GM12878 (cell line): Measurements from ENCODE around the gene HIRIP3. TPM values are rescaled to one million over a fixed set of nuclear protein-coding genes. Genes with fewer than 3 reads are reported as not detected.

Source experiments
- ATAC-seq: fragments of 200-7000 bp; cut with Tn5 transposase; 3 replicates; pipeline ENCODE4 v1.9.1; 2020; ENCODE audit warnings: mild to moderate bottlenecking, moderate library complexity
- BruUV-seq: library from RNA; stranded (reverse); fragments of 400-500 nt; replicated peaks from 2 replicates; lab custom pipeline; 2021; lab: Mats Ljungman, UMichigan
- CTCF ChIA-PET: fragments of 300-600 bp; sonication (Branson Sonifier 250); formaldehyde crosslinking; extraction: SDS; loops from one replicate; lab custom pipeline; 2021; ENCODE audit warnings: inconsistent platforms; lab: Yijun Ruan, JAX
- POLR2A ChIA-PET: fragments of 350-600 bp; formaldehyde crosslinking; extraction: SDS; loops from one replicate; lab custom pipeline; 2021; ENCODE audit warnings: inconsistent platforms; lab: Charles Lee
- RAD21 ChIA-PET: fragments of 300-600 bp; sonication (Branson Sonifier 250); formaldehyde crosslinking; loops from one replicate; lab custom pipeline; 2023; ENCODE audit warnings: antibody characterized with exemption; ENCODE audit not compliant: unreplicated experiment; lab: Charles Lee
- SMC1A ChIA-PET: fragments of 300-600 bp; sonication (Branson Sonifier 250); formaldehyde crosslinking; loops from one replicate; lab custom pipeline; 2023; ENCODE audit not compliant: unreplicated experiment, uncharacterized antibody; lab: Charles Lee
- DNase-seq: peaks from one replicate; pipeline ENCODE4 v3.0.0-alpha.2; 2011; ENCODE audit warnings: low read depth, low spot score
- FAIRE-seq: peaks from 3 replicates; lab custom pipeline; 2011; peaks lifted over from hg19 to GRCh38; lab: Jason Lieb, UNC
- H2AFZ ChIP-seq: 2 replicates; pipeline ENCODE4 v1.6.0; 2011; ENCODE audit warnings: low read depth, low read length, control low read depth; ENCODE audit not compliant: control insufficient read depth
- H3K27ac ChIP-seq: 2 replicates; pipeline ENCODE4 v1.5.1; 2011; ENCODE audit warnings: control low read depth; ENCODE audit not compliant: control insufficient read depth, insufficient read depth
- H3K27me3 ChIP-seq, 2 experiments: replicated peaks in 1 of 2; 2 replicates each; pipeline versions ENCODE4 v1.6.0 to v1.6.1; 2011; ENCODE audit warnings: low read length in 1 of 2; ENCODE audit not compliant: control insufficient read depth in 2 of 2, insufficient read depth in 2 of 2
- H3K36me3 ChIP-seq, 2 experiments: 2 replicates each; pipeline ENCODE4 v1.5.1; 2011; ENCODE audit warnings: low read length in 1 of 2; ENCODE audit not compliant: control insufficient read depth in 2 of 2, insufficient read depth in 2 of 2
- H3K4me1 ChIP-seq: 2 replicates; pipeline ENCODE4 v1.6.1; 2011; ENCODE audit warnings: mild to moderate bottlenecking, low read length, moderate library complexity, mixed read lengths; ENCODE audit not compliant: control insufficient read depth, insufficient read depth
- H3K4me2 ChIP-seq: 2 replicates; pipeline ENCODE4 v1.6.0; 2011; ENCODE audit warnings: control low read depth; ENCODE audit not compliant: control insufficient read depth, insufficient read depth
- H3K4me3 ChIP-seq: fragments of 200-600 bp; sonication (generic); 2 replicates; pipeline ENCODE4 v1.5.1; 2016
- H3K79me2 ChIP-seq: 2 replicates; pipeline ENCODE4 v1.6.0; 2011; ENCODE audit warnings: low read length; ENCODE audit not compliant: control insufficient read depth, insufficient read depth
- H3K9ac ChIP-seq: 2 replicates; pipeline ENCODE4 v1.8.0; 2011; ENCODE audit warnings: low read length, control low read depth, mixed read lengths; ENCODE audit not compliant: control insufficient read depth, insufficient read depth
- H3K9me3 ChIP-seq: replicated peaks from 3 replicates; pipeline ENCODE4 v1.5.1; 2011; ENCODE audit warnings: mild to moderate bottlenecking, low read length; ENCODE audit not compliant: control insufficient read depth, insufficient read depth
- H4K20me1 ChIP-seq: 2 replicates; pipeline ENCODE4 v1.6.0; 2011; ENCODE audit not compliant: control insufficient read depth, insufficient read depth
- FOXK2 ChIP-seq: fragments of 450-650 bp; IDR thresholded peaks from 2 replicates; pipeline ENCODE4 v1.6.1; 2017; ENCODE audit warnings: mild to moderate bottlenecking, moderate library complexity
- RAD21 ChIP-seq: IDR thresholded peaks from 2 replicates; pipeline ENCODE4 v1.6.1; 2011; ENCODE audit warnings: mild to moderate bottlenecking, low read depth, low read length, moderate library complexity; ENCODE audit not compliant: insufficient read depth
- SMARCA5 ChIP-seq: fragments of 450-650 bp; IDR thresholded peaks from 2 replicates; pipeline ENCODE4 v1.6.1; 2017; ENCODE audit warnings: mild to moderate bottlenecking
- WGBS: methylation state at CpG from one replicate; pipeline ENCODE4 v1.1.6; 2016; ENCODE audit warnings: low lambda C conversion rate; ENCODE audit not compliant: insufficient replicate concordance, insufficient coverage; ENCODE audit errors: missing lambda C conversion rate; 5-methylcytosine and 5-hydroxymethylcytosine counted together
- in situ Hi-C: fragments of 300-500 bp; cut with MboI; formaldehyde crosslinking; loops from 9 replicates; pipeline ENCODE4 v1.14.3; 2018; ENCODE audit warnings: mixed read lengths
- intact Hi-C: fragments of 100-400 bp; cut with micrococcal nuclease; formaldehyde crosslinking; loops from one replicate; pipeline ENCODE4 v1.14.2; 2022; ENCODE audit not compliant: unreplicated experiment
- polyA plus RNA-seq, 11 experiments: library from polyadenylated mRNA; depleted of rRNA in 4 of 11; unstranded in 6 of 11; stranded (reverse) in 5 of 11; fragments of >200 nt; fragmentation: Nextera tagmentation in 4 of 11; fragmentation: Illumina TruSeq in 1 of 11; extraction: Ambion mirVana in 4 of 11; extraction: Trizol in 1 of 11; gene quantifications; 1 replicate in 1 of 11; 2 replicates in 10 of 11; pipeline versions ENCODE4 v1.2.1 to v1.2.3, GENCODE V29; 2011 to 2016; ENCODE audit warnings: inconsistent platforms in 2 of 11, missing spikeins in 2 of 11, low read depth in 1 of 11
- total RNA-seq, 4 experiments: library from RNA; depleted of rRNA in 3 of 4; stranded (reverse); fragments of >200 nt in 3 of 4; fragmentation: Illumina TruSeq in 1 of 4; extraction: Trizol in 1 of 4; gene quantifications; 2 replicates each; pipeline versions ENCODE4 v1.2.1 to v1.2.3, GENCODE V29; 2013 to 2021
- TF ChIP-seq, protein P1 (sequence below): IDR thresholded peaks from 2 replicates; pipeline ENCODE4 v1.6.1; 2012; ENCODE audit warnings: low read depth, low read length, improper control_type of control experiment

The HIRIP3 gene
- total and polyA plus RNA-seq, 10 of the 15 experiments (the other 5 are each of a cell fraction or from before 2014, with no cell fraction given) = 4.1 to 43.5 (median 23.9) TPM

DNA sequence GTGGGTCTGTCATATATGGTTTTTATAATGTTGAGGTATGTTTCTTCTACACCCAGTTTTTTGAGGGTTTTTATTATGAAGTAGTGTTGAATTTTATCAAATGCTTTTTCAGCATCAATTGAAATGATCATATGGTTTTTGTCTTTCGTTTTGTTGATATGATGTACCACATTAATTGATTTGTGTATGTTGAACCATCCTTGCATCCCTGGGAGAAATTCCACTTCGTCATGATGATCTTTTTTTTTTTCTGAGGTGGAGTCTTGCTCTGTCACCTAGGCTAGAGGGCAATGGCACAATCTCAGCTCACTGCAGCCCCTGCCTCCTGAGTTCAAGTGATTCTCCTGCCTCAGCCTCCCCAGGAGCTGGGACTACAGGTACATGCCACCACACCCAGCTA, 47.5 kb downstream of the HIRIP3 start:
- FAIRE-seq = no peak
- no peaks in the 10 kb centered on the region for H3K36me3 ChIP-seq
- TF ChIP-seq SMARCA5 (no peak), RAD21 (no peak)
- intact Hi-C loops (no loop called here), in situ Hi-C loops (no loop called here)
- H3K4me1 ChIP-seq = no peaks in the 10 kb centered on the region
- no peaks in the 10 kb centered on the region for H4K20me1 ChIP-seq
- no peaks in the 10 kb centered on the region for H3K27me3 ChIP-seq
- H3K9me3 ChIP-seq = no peaks in the 10 kb centered on the region; the same call in 2 of the 3 replicates
- ChIA-PET RAD21 (no interaction called here), POLR2A (no interaction called here), SMC1A (interaction anchor here (0.8 kb wide), 1 partner anchor 21 kb away, joined by 4 read pairs; no protein-coding TSS in a partner anchor), CTCF (no interaction called here)
- no TSS peak for BruUV-seq
- no peak overlapping the region for H3K9ac ChIP-seq
- H3K4me2 ChIP-seq = no peak overlapping the region
- 20% methylated on average over 2 of the region's 2 CpGs for WGBS
- H2AFZ ChIP-seq = no peak overlapping the region
- H3K79me2 ChIP-seq = no peaks in the 10 kb centered on the region
- no peak overlapping the region for H3K27ac ChIP-seq
- no peak for ATAC-seq
- no peak overlapping the region for H3K4me3 ChIP-seq
- no peak for DNase-seq

- no peaks in the 10 kb centered on the region; a peak in 2 of 4 replicates for H3K27me3 ChIP-seq
- no peak for DNase-seq
- ATAC-seq = no peak
- no peaks in the 10 kb centered on the region for H4K20me1 ChIP-seq
- BruUV-seq = no TSS peak
- in situ Hi-C loops (no loop called here), intact Hi-C loops (loop anchor here (2.0 kb wide), 1 partner anchor 55 kb away; no protein-coding TSS in a partner anchor)
- H3K79me2 ChIP-seq = no peaks in the 10 kb centered on the region
- ChIA-PET RAD21 (no interaction called here), SMC1A (interaction anchor here (1.0 kb wide), 1 partner anchor 96 kb away, joined by 3 read pairs; no protein-coding TSS in a partner anchor)
- H3K27ac ChIP-seq = no peak overlapping the region
- H3K4me3 ChIP-seq = no peak overlapping the region
- TF ChIP-seq FOXK2 = 0 out of 2 replicates have a peak, but pooled peaks have one; percentile 13
- TF ChIP-seq, protein P1, sequence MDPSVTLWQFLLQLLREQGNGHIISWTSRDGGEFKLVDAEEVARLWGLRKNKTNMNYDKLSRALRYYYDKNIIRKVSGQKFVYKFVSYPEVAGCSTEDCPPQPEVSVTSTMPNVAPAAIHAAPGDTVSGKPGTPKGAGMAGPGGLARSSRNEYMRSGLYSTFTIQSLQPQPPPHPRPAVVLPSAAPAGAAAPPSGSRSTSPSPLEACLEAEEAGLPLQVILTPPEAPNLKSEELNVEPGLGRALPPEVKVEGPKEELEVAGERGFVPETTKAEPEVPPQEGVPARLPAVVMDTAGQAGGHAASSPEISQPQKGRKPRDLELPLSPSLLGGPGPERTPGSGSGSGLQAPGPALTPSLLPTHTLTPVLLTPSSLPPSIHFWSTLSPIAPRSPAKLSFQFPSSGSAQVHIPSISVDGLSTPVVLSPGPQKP = no peak
- TF ChIP-seq, all 136 proteins: peak for 1
- no peaks in the 10 kb centered on the region for H3K36me3 ChIP-seq
- no peaks in the 10 kb centered on the region for H3K9me3 ChIP-seq
- no peak overlapping the region for H3K4me2 ChIP-seq
- FAIRE-seq = no peak
- ChIA-PET CTCF (interaction anchor here (0.8 kb wide), 1 partner anchor 88 kb away, joined by 3 read pairs; no protein-coding TSS in a partner anchor), POLR2A (no interaction called here)
- 48% methylated on average over 11 of the region's 11 CpGs for WGBS
- no peaks in the 10 kb centered on the region for H3K4me1 ChIP-seq
- no peak overlapping the region for H2AFZ ChIP-seq
- H3K9ac ChIP-seq = no peak overlapping the region
Measured at GRCh38 chr16:29943846-29944799, 51.3 kb downstream of the HIRIP3 start.

Other genes starting within 250 kb of the HIRIP3 start
Only the 7 nearest of the 27 such genes appear.
- gene KCTD13, start 69.4 kb downstream of the HIRIP3 start, total RNA-seq (2014; rRNA removed) = 9.7 and 11.0 TPM in 2 replicates
- gene KCTD13, start 69.4 kb downstream of the HIRIP3 start, total RNA-seq (2014; rRNA removed; fragmentation: Illumina TruSeq; extraction: Trizol) = 7.2 and 8.5 TPM in 2 replicates
- gene KCTD13, start 69.4 kb downstream of the HIRIP3 start, total RNA-seq (2021) = 20.8 and 29.2 TPM in 2 replicates
- 11.4 and 16.8 TPM in 2 replicates for gene KCTD13, start 69.4 kb downstream of the HIRIP3 start, polyA plus RNA-seq (2011; rRNA removed)
- gene KCTD13, start 69.4 kb downstream of the HIRIP3 start, polyA plus RNA-seq (2014; fragmentation: Illumina TruSeq; extraction: Trizol) = 8.0 and 12.2 TPM in 2 replicates
- gene KCTD13, start 69.4 kb downstream of the HIRIP3 start, polyA plus RNA-seq (2014; fragmentation: Nextera tagmentation; extraction: Ambion mirVana) = 1 to 10 TPM; 3.3 to 3.5 TPM
- 22.1 and 29.2 TPM in 2 replicates for gene KCTD13, start 69.4 kb downstream of the HIRIP3 start, polyA plus RNA-seq (2014; rRNA removed)
- gene KCTD13, start 69.4 kb downstream of the HIRIP3 start, polyA plus RNA-seq (2016; fragmentation: Nextera tagmentation; extraction: Ambion mirVana) = 10 to 100 TPM; 12.8 to 14.5 TPM
- 60.4 and 64.2 TPM in 2 replicates for gene TMEM219, start 33.5 kb downstream of the HIRIP3 start, total RNA-seq (2014; rRNA removed)
- 38.5 and 40.4 TPM in 2 replicates for gene TMEM219, start 33.5 kb downstream of the HIRIP3 start, total RNA-seq (2014; rRNA removed; fragmentation: Illumina TruSeq; extraction: Trizol)
- gene TMEM219, start 33.5 kb downstream of the HIRIP3 start, total RNA-seq (2021) = 56.4 and 59.6 TPM in 2 replicates
- gene TMEM219, start 33.5 kb downstream of the HIRIP3 start, polyA plus RNA-seq (2011; rRNA removed) = 34.2 and 52.7 TPM in 2 replicates
- gene TMEM219, start 33.5 kb downstream of the HIRIP3 start, polyA plus RNA-seq (2014; fragmentation: Illumina TruSeq; extraction: Trizol) = 21.0 and 33.6 TPM in 2 replicates
- gene TMEM219, start 33.5 kb downstream of the HIRIP3 start, polyA plus RNA-seq (2014; fragmentation: Nextera tagmentation; extraction: Ambion mirVana) = 10 to 100 TPM; 43.0 to 56.5 TPM
- gene TMEM219, start 33.5 kb downstream of the HIRIP3 start, polyA plus RNA-seq (2014; rRNA removed) = 63.0 and 70.2 TPM in 2 replicates
- gene TMEM219, start 33.5 kb downstream of the HIRIP3 start, polyA plus RNA-seq (2016; fragmentation: Nextera tagmentation; extraction: Ambion mirVana) = 10 to 100 TPM; 66.1 to 74.6 TPM
- gene TAOK2, start 21.7 kb downstream of the HIRIP3 start, total RNA-seq (2014; rRNA removed) = 24.4 and 28.5 TPM in 2 replicates
- 10.7 and 11.9 TPM in 2 replicates for gene TAOK2, start 21.7 kb downstream of the HIRIP3 start, total RNA-seq (2014; rRNA removed; fragmentation: Illumina TruSeq; extraction: Trizol)
- 33.8 and 40.2 TPM in 2 replicates for gene TAOK2, start 21.7 kb downstream of the HIRIP3 start, total RNA-seq (2021)
- gene TAOK2, start 21.7 kb downstream of the HIRIP3 start, polyA plus RNA-seq (2011; rRNA removed) = 8.8 and 14.3 TPM in 2 replicates
- gene TAOK2, start 21.7 kb downstream of the HIRIP3 start, polyA plus RNA-seq (2014; fragmentation: Illumina TruSeq; extraction: Trizol) = 7.4 and 11.1 TPM in 2 replicates
- under 1 TPM; 0.14 to 0.51 TPM for gene TAOK2, start 21.7 kb downstream of the HIRIP3 start, polyA plus RNA-seq (2014; fragmentation: Nextera tagmentation; extraction: Ambion mirVana)
- 27.7 and 32.8 TPM in 2 replicates for gene TAOK2, start 21.7 kb downstream of the HIRIP3 start, polyA plus RNA-seq (2014; rRNA removed)
- 10 to 100 TPM in 1 of 2 experiments, 1 to 10 TPM in 1; 9.8 to 11.2 TPM for gene TAOK2, start 21.7 kb downstream of the HIRIP3 start, polyA plus RNA-seq (2016; fragmentation: Nextera tagmentation; extraction: Ambion mirVana)
- gene INO80E, start 624 bp upstream of the HIRIP3 start, total RNA-seq (2014; rRNA removed) = 48.3 and 58.9 TPM in 2 replicates
- 27.0 and 31.0 TPM in 2 replicates for gene INO80E, start 624 bp upstream of the HIRIP3 start, total RNA-seq (2014; rRNA removed; fragmentation: Illumina TruSeq; extraction: Trizol)
- 73.3 and 74.0 TPM in 2 replicates for gene INO80E, start 624 bp upstream of the HIRIP3 start, total RNA-seq (2021)
- 14.3 and 17.9 TPM in 2 replicates for gene INO80E, start 624 bp upstream of the HIRIP3 start, polyA plus RNA-seq (2011; rRNA removed)
- 41.3 and 67.7 TPM in 2 replicates for gene INO80E, start 624 bp upstream of the HIRIP3 start, polyA plus RNA-seq (2014; fragmentation: Illumina TruSeq; extraction: Trizol)
- gene INO80E, start 624 bp upstream of the HIRIP3 start, polyA plus RNA-seq (2014; fragmentation: Nextera tagmentation; extraction: Ambion mirVana) = under 1 TPM; 0.39 to 0.90 TPM
- 58.1 and 72.7 TPM in 2 replicates for gene INO80E, start 624 bp upstream of the HIRIP3 start, polyA plus RNA-seq (2014; rRNA removed)
- gene INO80E, start 624 bp upstream of the HIRIP3 start, polyA plus RNA-seq (2016; fragmentation: Nextera tagmentation; extraction: Ambion mirVana) = 10 to 100 TPM; 29.5 to 35.0 TPM
- gene DOC2A, start 15.4 kb upstream of the HIRIP3 start, total RNA-seq (2014; rRNA removed) = 0.17 TPM in 1 of 2 replicates, not detected in the other
- gene DOC2A, start 15.4 kb upstream of the HIRIP3 start, total RNA-seq (2014; rRNA removed; fragmentation: Illumina TruSeq; extraction: Trizol) = not detected in 2 replicates
- gene DOC2A, start 15.4 kb upstream of the HIRIP3 start, total RNA-seq (2021) = 0.11 TPM in 1 of 2 replicates, not detected in the other
- gene DOC2A, start 15.4 kb upstream of the HIRIP3 start, polyA plus RNA-seq (2011; rRNA removed) = 0.06 and 0.15 TPM in 2 replicates
- 0.06 TPM in 1 of 2 replicates, not detected in the other for gene DOC2A, start 15.4 kb upstream of the HIRIP3 start, polyA plus RNA-seq (2014; fragmentation: Illumina TruSeq; extraction: Trizol)
- not detected for gene DOC2A, start 15.4 kb upstream of the HIRIP3 start, polyA plus RNA-seq (2014; fragmentation: Nextera tagmentation; extraction: Ambion mirVana)
- 0.09 TPM in 2 replicates for gene DOC2A, start 15.4 kb upstream of the HIRIP3 start, polyA plus RNA-seq (2014; rRNA removed)
- gene DOC2A, start 15.4 kb upstream of the HIRIP3 start, polyA plus RNA-seq (2016; fragmentation: Nextera tagmentation; extraction: Ambion mirVana) = not detected
- not detected in 2 replicates for gene C16orf92, start 27.6 kb upstream of the HIRIP3 start, total RNA-seq (2014; rRNA removed)
- not detected in 2 replicates for gene C16orf92, start 27.6 kb upstream of the HIRIP3 start, total RNA-seq (2014; rRNA removed; fragmentation: Illumina TruSeq; extraction: Trizol)
- gene C16orf92, start 27.6 kb upstream of the HIRIP3 start, total RNA-seq (2021) = not detected in 2 replicates
- gene C16orf92, start 27.6 kb upstream of the HIRIP3 start, polyA plus RNA-seq (2011; rRNA removed) = not detected in 2 replicates
- not detected in 2 replicates for gene C16orf92, start 27.6 kb upstream of the HIRIP3 start, polyA plus RNA-seq (2014; fragmentation: Illumina TruSeq; extraction: Trizol)
- gene C16orf92, start 27.6 kb upstream of the HIRIP3 start, polyA plus RNA-seq (2014; fragmentation: Nextera tagmentation; extraction: Ambion mirVana) = not detected
- not detected in 2 replicates for gene C16orf92, start 27.6 kb upstream of the HIRIP3 start, polyA plus RNA-seq (2014; rRNA removed)
- gene C16orf92, start 27.6 kb upstream of the HIRIP3 start, polyA plus RNA-seq (2016; fragmentation: Nextera tagmentation; extraction: Ambion mirVana) = not detected
- 0.22 TPM in 1 of 2 replicates, not detected in the other for gene TLCD3B, start 35.7 kb upstream of the HIRIP3 start, total RNA-seq (2014; rRNA removed)
- 0.13 TPM in 1 of 2 replicates, not detected in the other for gene TLCD3B, start 35.7 kb upstream of the HIRIP3 start, total RNA-seq (2014; rRNA removed; fragmentation: Illumina TruSeq; extraction: Trizol)
- 0.29 and 0.51 TPM in 2 replicates for gene TLCD3B, start 35.7 kb upstream of the HIRIP3 start, total RNA-seq (2021)
- gene TLCD3B, start 35.7 kb upstream of the HIRIP3 start, polyA plus RNA-seq (2011; rRNA removed) = 0.08 and 0.12 TPM in 2 replicates
- 0.35 TPM in 1 of 2 replicates, not detected in the other for gene TLCD3B, start 35.7 kb upstream of the HIRIP3 start, polyA plus RNA-seq (2014; fragmentation: Illumina TruSeq; extraction: Trizol)
- under 1 TPM in 1 of 2 experiments, not detected in 1; 0.05 TPM for gene TLCD3B, start 35.7 kb upstream of the HIRIP3 start, polyA plus RNA-seq (2014; fragmentation: Nextera tagmentation; extraction: Ambion mirVana)
- gene TLCD3B, start 35.7 kb upstream of the HIRIP3 start, polyA plus RNA-seq (2014; rRNA removed) = 0.22 and 0.28 TPM in 2 replicates
- gene TLCD3B, start 35.7 kb upstream of the HIRIP3 start, polyA plus RNA-seq (2016; fragmentation: Nextera tagmentation; extraction: Ambion mirVana) = not detected